ENCODE measurements around the gene GUK1. TPM values are rescaled to one million over a fixed set of nuclear protein-coding genes. Genes with fewer than 3 reads are reported as not detected.

The GUK1 gene
- total and polyA plus RNA-seq, 2 of the 8 experiments (the other 6 are each of a cell fraction or from before 2014, with no cell fraction given) = 68.5 to 183 TPM

DNA sequence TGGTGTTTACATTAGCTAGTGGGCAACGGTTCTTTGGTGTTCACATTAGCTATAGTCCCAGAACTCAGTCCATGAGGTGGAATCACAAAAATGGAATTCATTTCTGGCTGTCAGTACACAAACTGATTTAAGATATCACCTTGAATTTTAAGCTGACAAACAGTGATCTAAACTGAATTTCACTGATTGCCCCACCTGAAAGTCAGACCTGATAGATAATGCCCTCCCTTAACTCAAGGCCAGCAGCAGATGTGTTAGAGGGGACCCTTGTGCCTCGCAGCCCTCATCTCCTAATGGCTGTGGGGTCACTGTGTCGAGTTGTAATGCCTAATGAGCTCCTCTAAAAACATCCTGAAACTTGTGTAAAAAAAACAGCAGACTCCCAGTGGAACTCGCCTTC is 49.0 kb upstream of the GUK1 start:
- Histone ChIP-seq H3K56ac (replicated peaks; ENCODE audit: insufficient read length, low read depth, low read length) (no peak overlapping the region), H3K14ac (ENCODE audit: insufficient read length) (no peak overlapping the region), H3K27me3 (replicated peaks in 1 of 4; ENCODE audit: control insufficient read depth in 3 of 4, extremely low read depth in 1 of 4, insufficient read depth in 3 of 4, low read length in 3 of 4) (no peaks in the 10 kb centered on the region), H3K9me3 (ENCODE audit: insufficient read depth in 2 of 2, low read depth in 1 of 2, low read length in 1 of 2) (peaks cover 3 to 5% of the 10 kb centered on the region in 2 experiments; a peak in 3 of 4 replicates), H3K9ac (replicated peaks in 1 of 4; ENCODE audit: extremely low read depth in 1 of 4, low read depth in 3 of 4, low read length in 3 of 4) (no peak overlapping the region), H3K36me3 (ENCODE audit: control insufficient read depth in 2 of 4, insufficient read depth in 4 of 4, low read length in 3 of 4) (no peaks in the 10 kb centered on the region), H3K23me2 (ENCODE audit: low read depth, low read length) (no peaks in the 10 kb centered on the region), H3K79me2 (ENCODE audit: control insufficient read depth in 1 of 2, insufficient read depth in 2 of 2, low read length in 2 of 2) (peaks cover 78 to 100% of the 10 kb centered on the region in 2 experiments), H4K8ac (ENCODE audit: extremely low read depth, insufficient read depth, low read length) (no peak overlapping the region), H2BK20ac (ENCODE audit: low read length) (no peak overlapping the region), H4K5ac (ENCODE audit: insufficient read length, low read depth, low read length) (no peak overlapping the region), H3K4ac (replicated peaks; ENCODE audit: insufficient read length, low read depth, low read length) (no peak overlapping the region), H3K4me1 (replicated peaks in 1 of 4; ENCODE audit: control insufficient read depth in 3 of 4, insufficient read depth in 4 of 4, low read length in 3 of 4) (peaks cover 0 to 3% (median 0%) of the 10 kb centered on the region in 4 experiments; a peak in 3 of 7 replicates), H2BK12ac (ENCODE audit: low read depth, low read length) (no peak overlapping the region), H3K18ac (ENCODE audit: extremely low read depth, low read length) (no peak overlapping the region), H2BK15ac (ENCODE audit: low read length) (no peak overlapping the region), H3K23ac (ENCODE audit: insufficient read length) (no peak overlapping the region), H3K79me1 (ENCODE audit: low read depth, low read length) (peaks cover 50% of the 10 kb centered on the region), H3K4me3 (ENCODE audit: extremely low read depth in 1 of 4, insufficient read depth in 2 of 4, low read depth in 3 of 4, low read length in 4 of 4) (no peak overlapping the region), H3K27ac (ENCODE audit: low read depth, low read length) (no peak overlapping the region), H2AK5ac (ENCODE audit: low read depth, low read length) (no peak overlapping the region), H4K20me1 (replicated peaks in 1 of 2; ENCODE audit: control insufficient read depth in 1 of 2, insufficient read depth in 2 of 2, low read length in 2 of 2) (peaks cover 52 to 73% of the 10 kb centered on the region in 2 experiments), H4K91ac (replicated peaks; ENCODE audit: insufficient read length, low read length) (no peak overlapping the region), H2AFZ (ENCODE audit: low read length) (no peak overlapping the region), H2BK5ac (ENCODE audit: low read depth, low read length) (no peak overlapping the region), H2BK120ac (replicated peaks; ENCODE audit: low read depth, low read length) (no peak overlapping the region), H3K4me2 (ENCODE audit: insufficient read depth in 1 of 2, low read depth in 2 of 2, low read length in 2 of 2) (no peak overlapping the region)
- FAIRE-seq (no peak), DNase-seq (ENCODE audit: low read depth in 1 of 2, low spot score in 2 of 2) (no peak)
- TF ChIP-seq SIRT6 (IDR thresholded peaks at IDR 0.05; ENCODE audit: low read length) (no peak), POLR2A (IDR thresholded peaks at IDR 0.05; ENCODE audit: control extremely low read depth in 1 of 2, low read depth in 2 of 2, low read length in 2 of 2) (peak in 1 of 2 experiments; percentile 34; a peak in 1 of 3 replicates)
- WGBS, 2 experiments (ENCODE audit: extremely low coverage in 1 of 2, insufficient coverage in 1 of 2, insufficient read length in 1 of 2, insufficient replicate concordance in 2 of 2, low coverage in 1 of 2, low lambda C conversion rate in 2 of 2, missing lambda C conversion rate in 1 of 2) = 94% methylated on average over 4 of the region's 4 CpGs; no CpG with 5 or more reads in 1 of the 2 experiments
- POLR2A ChIA-PET (ENCODE audit: partially characterized antibody) = interaction anchor here (1.3 to 7.1 kb wide), 2 partner anchors 9 kb away, joined by 5 to 53 read pairs; partner anchors contain the start of gene ARF1
- CTCF ChIA-PET (ENCODE audit: partially characterized antibody) = interaction anchor here (0.6 to 2.9 kb wide), 7 partner anchors 10 to 381 kb away, joined by 3 to 14 read pairs (median 4); no protein-coding TSS in a partner anchor
